Measurements from ENCODE around the gene TSHZ2. TPM values are rescaled to one million over a fixed set of nuclear protein-coding genes. Genes with fewer than 3 reads are reported as not detected.

TSHZ2 gene
- total and polyA plus RNA-seq, 2 donors: 6.5 to 35.0 TPM

DNA sequence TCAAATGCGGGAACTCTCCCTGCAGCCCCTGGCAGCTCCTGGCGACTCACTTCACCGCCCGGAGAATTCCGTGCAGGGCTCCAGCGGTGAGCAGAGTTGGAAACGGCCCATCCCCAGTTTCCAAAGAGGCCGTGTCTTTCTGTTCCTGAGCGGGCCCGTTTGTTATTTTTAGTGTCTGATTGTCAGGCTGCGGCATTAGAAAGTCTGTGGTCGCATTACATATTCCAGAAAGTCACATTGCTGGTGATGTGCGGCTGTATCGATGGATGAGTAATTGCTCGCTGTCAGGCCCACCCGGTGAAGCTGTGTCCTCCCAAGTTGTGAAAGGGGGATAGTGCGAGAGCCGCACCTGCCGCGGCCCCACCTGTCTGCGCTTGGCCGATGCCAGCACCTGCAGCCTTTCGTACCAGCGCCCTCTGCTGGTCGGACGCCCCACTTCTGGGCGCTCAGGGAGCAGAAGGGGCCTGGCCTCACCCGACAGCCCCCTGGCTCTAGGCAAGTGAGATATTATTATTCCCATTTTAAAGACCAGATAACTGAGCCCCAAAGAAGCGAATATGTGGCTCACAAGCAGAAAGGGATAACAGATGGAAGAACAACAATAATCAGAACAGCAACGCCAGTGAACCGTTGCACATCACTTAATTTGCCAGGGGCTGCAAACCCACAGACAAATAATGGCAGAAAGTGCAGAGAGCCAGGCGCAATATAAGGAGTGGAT lies 244.9 kb downstream of the TSHZ2 start:
- H3K4me3 ChIP-seq (ENCODE audit: low read depth, low read length): no peak overlapping the region
- no peak overlapping the region for H3K27ac ChIP-seq (ENCODE audit: low read depth)
- no peaks in the 10 kb centered on the region for H3K4me1 ChIP-seq (ENCODE audit: insufficient read depth)
- DNase-seq (ENCODE audit: extremely low spot score): no peak
- H3K36me3 ChIP-seq (ENCODE audit: insufficient read depth): no peaks in the 10 kb centered on the region
- WGBS: 15% methylated on average over 32 of the region's 32 CpGs

DNA sequence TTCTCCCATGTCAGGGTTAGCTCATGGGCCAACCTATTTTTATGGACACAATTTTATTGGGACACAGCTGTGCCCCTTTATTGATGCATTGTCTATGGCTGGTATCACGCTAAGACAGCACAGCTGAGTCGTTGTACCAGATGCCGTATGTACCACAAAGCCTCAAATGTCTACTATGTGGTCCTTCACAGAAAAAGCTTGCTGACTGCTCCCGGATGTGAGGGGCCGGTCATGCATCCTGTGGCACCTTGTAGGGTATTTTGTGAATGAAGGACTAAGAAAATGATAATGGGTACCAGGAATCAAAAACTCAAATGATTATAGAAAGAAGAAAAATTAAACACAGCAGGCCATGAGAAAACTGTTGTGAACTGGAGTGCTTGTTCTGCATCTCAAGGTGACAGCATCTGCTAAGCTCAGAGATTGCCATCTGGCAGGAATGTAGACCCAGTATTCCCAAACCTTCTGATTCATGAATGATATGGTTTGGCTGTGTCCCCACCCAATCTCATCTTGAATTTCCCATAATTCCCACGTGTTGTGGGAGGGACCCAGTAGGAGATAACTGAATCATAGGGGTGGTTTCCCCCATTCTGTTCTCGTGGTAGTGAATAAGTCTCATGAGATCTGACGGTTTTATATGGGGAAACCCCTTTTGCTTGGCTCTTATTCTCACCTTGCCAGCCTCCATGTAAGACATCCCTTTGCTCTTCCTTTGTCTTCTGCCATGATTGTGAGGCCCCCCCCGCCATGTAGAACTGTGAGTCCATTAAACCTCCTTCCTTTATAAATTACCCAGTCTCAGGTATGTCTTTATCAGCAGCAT lies 248.5 kb downstream of the TSHZ2 start:
- no peak overlapping the region for H3K27ac ChIP-seq (ENCODE audit: low read depth)
- H3K36me3 ChIP-seq (ENCODE audit: insufficient read depth): no peaks in the 10 kb centered on the region
- no peak overlapping the region for H3K4me3 ChIP-seq (ENCODE audit: low read depth, low read length)
- no peaks in the 10 kb centered on the region for H3K4me1 ChIP-seq (ENCODE audit: insufficient read depth)
- 80% methylated on average over 9 of the region's 9 CpGs for WGBS
- no peak for DNase-seq (ENCODE audit: extremely low spot score)

- 90% methylated on average over 3 of the region's 3 CpGs for WGBS
- Histone ChIP-seq H3K27ac (ENCODE audit: low read depth) (no peak overlapping the region), H3K4me3 (ENCODE audit: low read depth, low read length) (no peak overlapping the region), H3K36me3 (ENCODE audit: insufficient read depth) (no peaks in the 10 kb centered on the region), H3K4me1 (ENCODE audit: insufficient read depth) (no peaks in the 10 kb centered on the region)
- no peak for DNase-seq (ENCODE audit: extremely low spot score)
Observed at GRCh38 chr20:53221731-53222130, 249.6 kb downstream of the TSHZ2 start.

DNA sequence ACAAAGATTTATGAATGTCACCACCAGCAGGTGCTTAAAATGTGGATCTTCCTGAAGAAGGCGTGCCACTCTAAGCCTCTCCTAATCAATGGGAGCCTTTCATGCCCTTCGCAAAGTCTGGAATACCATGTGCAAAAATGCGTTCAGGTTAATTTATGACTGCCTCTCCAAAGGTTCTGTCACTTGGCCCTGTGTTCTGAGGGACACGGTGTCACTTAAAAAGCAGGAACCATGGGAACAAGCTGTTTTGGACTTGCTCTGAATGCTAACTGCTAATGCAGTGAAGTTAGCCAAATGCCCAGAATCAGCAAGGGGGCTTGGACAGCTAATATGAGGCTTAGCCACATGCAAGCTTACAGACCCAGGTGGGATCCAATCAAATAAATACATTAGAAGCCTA lies 250.3 kb downstream of the TSHZ2 start:
- Histone ChIP-seq H3K4me1 (ENCODE audit: insufficient read depth) (no peaks in the 10 kb centered on the region), H3K4me3 (ENCODE audit: low read depth, low read length) (no peak overlapping the region), H3K36me3 (ENCODE audit: insufficient read depth) (no peaks in the 10 kb centered on the region), H3K27ac (ENCODE audit: low read depth) (no peak overlapping the region)
- DNase-seq (ENCODE audit: extremely low spot score): no peak
- 91% methylated on average over 4 of the region's 4 CpGs for WGBS

GRCh38 chr20:53222932-53223331 lies 250.8 kb downstream of the TSHZ2 start:
- no peaks in the 10 kb centered on the region for H3K4me1 ChIP-seq (ENCODE audit: insufficient read depth)
- H3K36me3 ChIP-seq (ENCODE audit: insufficient read depth): no peaks in the 10 kb centered on the region
- 90% methylated on average over 3 of the region's 3 CpGs for WGBS
- no peak for DNase-seq (ENCODE audit: extremely low spot score)
- H3K27ac ChIP-seq (ENCODE audit: low read depth): no peak overlapping the region
- no peak overlapping the region for H3K4me3 ChIP-seq (ENCODE audit: low read depth, low read length)

DNA sequence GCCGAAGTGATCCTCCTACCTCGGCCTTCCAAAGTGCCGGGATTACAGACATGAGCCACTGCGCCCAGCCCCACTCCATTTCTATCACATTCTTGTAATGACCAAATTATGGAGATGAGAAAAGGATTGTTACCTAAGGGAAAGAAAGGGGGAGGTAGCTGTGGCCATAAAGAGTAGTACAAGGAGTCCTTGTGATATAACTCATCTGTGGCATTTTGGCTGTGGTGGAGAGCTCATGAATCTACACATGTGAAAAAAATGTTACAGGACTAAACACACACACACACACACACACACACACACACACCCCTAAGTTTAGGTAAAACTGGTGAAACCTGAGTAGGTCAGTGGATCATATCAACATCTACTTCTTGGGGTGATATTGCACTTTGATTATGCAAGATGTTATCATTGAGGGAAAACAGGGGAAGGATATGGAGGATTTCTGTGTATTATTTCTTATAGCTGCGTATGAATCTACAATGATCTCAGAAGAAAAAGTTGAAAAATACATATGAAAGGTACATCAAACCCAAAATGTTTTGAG lies 251.5 kb downstream of the TSHZ2 start:
- Histone ChIP-seq H3K36me3 (ENCODE audit: insufficient read depth) (no peaks in the 10 kb centered on the region), H3K4me1 (ENCODE audit: insufficient read depth) (no peaks in the 10 kb centered on the region), H3K27ac (ENCODE audit: low read depth) (no peak overlapping the region), H3K4me3 (ENCODE audit: low read depth, low read length) (no peak overlapping the region)
- DNase-seq (ENCODE audit: extremely low spot score): no peak
- WGBS: 79% methylated on average over 5 of the region's 5 CpGs

DNA sequence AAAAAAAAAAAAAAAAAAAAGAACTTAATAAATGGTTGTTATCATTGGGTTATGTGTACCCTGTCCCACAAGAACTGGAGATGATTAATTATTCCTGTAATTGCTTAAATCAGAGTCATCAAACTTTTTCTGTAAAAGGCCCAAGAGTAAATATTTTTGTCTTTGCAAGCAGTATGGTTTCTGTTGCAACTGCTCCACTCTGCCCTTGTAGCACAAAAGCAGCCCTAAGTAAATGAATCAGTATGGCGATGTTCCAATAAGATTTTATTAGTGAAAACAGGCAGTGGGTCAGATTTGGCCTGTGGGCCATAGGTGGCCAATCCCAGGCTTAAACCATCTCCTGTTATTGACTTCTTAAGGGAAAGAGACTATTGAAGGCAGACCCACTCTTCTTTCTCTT lies 252.7 kb downstream of the TSHZ2 start:
- no peak for DNase-seq (ENCODE audit: extremely low spot score)
- Histone ChIP-seq H3K36me3 (ENCODE audit: insufficient read depth) (no peaks in the 10 kb centered on the region), H3K27ac (ENCODE audit: low read depth) (peak overlapping the region; percentile 6), H3K4me3 (ENCODE audit: low read depth, low read length) (no peak overlapping the region), H3K4me1 (ENCODE audit: insufficient read depth) (no peaks in the 10 kb centered on the region)
- 87% methylated on average over 1 of the region's 1 CpG for WGBS

GRCh38 chr20:53226826-53227225 lies 254.7 kb downstream of the TSHZ2 start:
- Histone ChIP-seq H3K4me1 (ENCODE audit: insufficient read depth) (no peaks in the 10 kb centered on the region), H3K36me3 (ENCODE audit: insufficient read depth) (no peaks in the 10 kb centered on the region), H3K4me3 (ENCODE audit: low read depth, low read length) (no peak overlapping the region), H3K27ac (ENCODE audit: low read depth) (no peak overlapping the region)
- 60% methylated on average over 7 of the region's 7 CpGs for WGBS
- no peak for DNase-seq (ENCODE audit: extremely low spot score)

DNA sequence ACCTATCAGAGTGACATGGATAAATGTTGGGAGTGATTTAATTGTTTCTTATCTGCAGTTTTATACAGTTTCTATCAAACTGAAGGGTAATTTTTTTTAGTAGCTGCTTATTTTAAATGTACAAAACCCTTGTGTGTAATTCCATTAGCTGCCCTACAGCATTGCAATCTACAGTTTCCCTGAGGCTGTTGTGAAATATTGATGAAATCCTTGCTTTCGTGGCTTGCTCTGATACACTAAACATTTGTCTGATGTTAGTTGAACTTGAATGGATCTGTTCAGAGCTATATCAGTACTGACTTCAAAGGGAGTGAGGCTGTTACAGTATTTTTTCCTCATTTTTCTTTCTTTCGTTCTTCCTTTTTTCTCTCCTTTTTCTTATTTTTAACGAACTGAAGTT lies 255.4 kb downstream of the TSHZ2 start:
- 63% methylated on average over 3 of the region's 3 CpGs for WGBS
- Histone ChIP-seq H3K27ac (ENCODE audit: low read depth) (no peak overlapping the region), H3K36me3 (ENCODE audit: insufficient read depth) (no peaks in the 10 kb centered on the region)

GRCh38 chr20:53231061-53231460 lies 258.9 kb downstream of the TSHZ2 start:
- no peaks in the 10 kb centered on the region for H3K4me1 ChIP-seq (ENCODE audit: insufficient read depth)
- no peak for DNase-seq (ENCODE audit: extremely low spot score)
- 75% methylated on average over 3 of the region's 3 CpGs for WGBS
- no peak overlapping the region for H3K27ac ChIP-seq (ENCODE audit: low read depth)
- H3K36me3 ChIP-seq (ENCODE audit: insufficient read depth): no peaks in the 10 kb centered on the region
- no peak overlapping the region for H3K4me3 ChIP-seq (ENCODE audit: low read depth, low read length)

More for the DNA sequence above, 255.4 kb downstream of the TSHZ2 start:
- no peak overlapping the region for H3K4me3 ChIP-seq (ENCODE audit: low read depth, low read length)
- no peak for DNase-seq (ENCODE audit: extremely low spot score)
- no peaks in the 10 kb centered on the region for H3K4me1 ChIP-seq (ENCODE audit: insufficient read depth)

- Histone ChIP-seq H3K27ac (ENCODE audit: low read depth) (no peak overlapping the region), H3K4me1 (ENCODE audit: insufficient read depth) (no peaks in the 10 kb centered on the region), H3K36me3 (ENCODE audit: insufficient read depth) (no peaks in the 10 kb centered on the region), H3K4me3 (ENCODE audit: low read depth, low read length) (no peak overlapping the region)
- 88% methylated on average over 8 of the region's 8 CpGs for WGBS
- no peak for DNase-seq (ENCODE audit: extremely low spot score)
Observed at GRCh38 chr20:53237461-53237860, 265.3 kb downstream of the TSHZ2 start.

GRCh38 chr20:53238121-53238660 lies 266.0 kb downstream of the TSHZ2 start:
- H3K36me3 ChIP-seq (ENCODE audit: insufficient read depth): no peaks in the 10 kb centered on the region
- no peaks in the 10 kb centered on the region for H3K4me1 ChIP-seq (ENCODE audit: insufficient read depth)
- no peak overlapping the region for H3K27ac ChIP-seq (ENCODE audit: low read depth)
- H3K4me3 ChIP-seq (ENCODE audit: low read depth, low read length): no peak overlapping the region
- 53% methylated on average over 3 of the region's 3 CpGs for WGBS
- no peak for DNase-seq (ENCODE audit: extremely low spot score)

- Histone ChIP-seq H3K36me3 (ENCODE audit: insufficient read depth) (no peaks in the 10 kb centered on the region), H3K27ac (ENCODE audit: low read depth) (no peak overlapping the region), H3K4me1 (ENCODE audit: insufficient read depth) (no peaks in the 10 kb centered on the region), H3K4me3 (ENCODE audit: low read depth, low read length) (no peak overlapping the region)
- DNase-seq (ENCODE audit: extremely low spot score): no peak
- 88% methylated on average over 3 of the region's 3 CpGs for WGBS
Observed at GRCh38 chr20:53243152-53243551, 271.0 kb downstream of the TSHZ2 start.

DNA sequence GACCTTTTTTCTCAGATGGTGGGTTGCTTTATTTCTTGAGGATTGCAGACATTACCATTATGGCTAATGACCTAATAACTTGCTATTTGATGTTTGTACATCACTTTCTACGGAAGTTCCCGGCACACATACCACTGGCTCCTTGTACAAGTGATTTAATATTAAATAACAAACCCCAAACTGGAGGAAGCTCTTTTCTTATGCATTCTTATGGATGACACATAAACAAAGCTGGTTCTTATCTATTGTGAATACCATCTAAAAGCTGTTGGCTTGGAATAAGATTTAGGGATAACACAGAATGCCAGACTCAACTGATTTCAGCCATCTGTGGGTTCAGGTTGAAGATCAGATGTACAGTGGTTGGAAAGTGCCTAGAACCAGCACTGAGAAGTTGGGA lies 272.6 kb downstream of the TSHZ2 start:
- Histone ChIP-seq H3K36me3 (ENCODE audit: insufficient read depth) (no peaks in the 10 kb centered on the region), H3K4me1 (ENCODE audit: insufficient read depth) (no peaks in the 10 kb centered on the region), H3K4me3 (ENCODE audit: low read depth, low read length) (no peak overlapping the region), H3K27ac (ENCODE audit: low read depth) (no peak overlapping the region)
- DNase-seq (ENCODE audit: extremely low spot score): no peak
- WGBS: 58% methylated on average over 2 of the region's 2 CpGs
